Measurements from ENCODE around the gene TNP2. TPM values are rescaled to one million over a fixed set of nuclear protein-coding genes. Genes with fewer than 3 reads are reported as not detected.

The TNP2 gene
- total RNA-seq (not detected in 2 replicates), polyA plus RNA-seq (not detected in 2 replicates), polyA minus RNA-seq (not detected in 2 replicates), Bru-seq, nascent RNA (not detected), BruChase-seq, experiment 1, labeled RNA remaining after a 6-hour chase (not detected), BruChase-seq, experiment 2, labeled RNA remaining after a 2-hour chase (not detected)
- not detected in 2 replicates for polyA plus RNA-seq (2011; cell fraction: cytosol; rRNA removed)
- not detected in 2 replicates for polyA plus RNA-seq (2011; cell fraction: nucleus; rRNA removed)
- polyA plus RNA-seq (2012): not detected in 2 replicates
- polyA minus RNA-seq (2011; cell fraction: cytosol; rRNA and poly(A)+ RNA removed): not detected
- not detected in 2 replicates for polyA minus RNA-seq (2011; cell fraction: nucleus; rRNA and poly(A)+ RNA removed)
- long read RNA-seq: 0 reads

DNA sequence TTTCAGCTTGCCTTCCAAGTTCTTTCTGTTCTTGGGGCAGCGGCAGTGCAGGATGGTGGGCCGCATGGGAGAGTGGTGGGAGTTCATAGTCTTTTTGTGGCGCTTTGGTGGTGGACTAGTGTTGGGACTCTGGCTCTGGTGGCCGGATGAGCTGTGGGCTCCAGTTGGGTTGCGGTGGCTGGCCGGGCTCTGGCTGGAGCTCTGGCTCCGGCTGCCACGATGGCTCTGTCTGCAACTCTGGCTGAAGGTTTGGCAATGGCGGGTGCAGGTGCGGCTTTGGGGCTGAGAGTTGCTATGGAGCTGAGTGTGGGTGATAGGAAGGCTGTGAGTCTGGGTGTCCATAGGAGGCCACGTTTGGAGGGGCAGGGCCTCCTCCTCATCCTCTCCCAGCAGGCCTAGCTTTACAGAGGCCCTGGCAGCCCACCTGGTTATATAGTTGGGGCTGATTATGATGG lies at the start of gene TNP2:
Gene TNP2, minus strand, starts transcription at position 405 of the 455 bp plus-strand sequence. Its CDS starts 63 bp downstream, at position 342.
- Histone ChIP-seq H3K27ac (ENCODE audit: insufficient read depth, low read depth, low read length) (no peak within 1 kb of the TSS), H3K27me3 (ENCODE audit: control insufficient read depth in 2 of 2, insufficient read depth in 2 of 2, low read length in 2 of 2) (no peaks in the 10 kb centered on the region), H2AFZ (ENCODE audit: low read depth, low read length) (no peak within 1 kb of the TSS), H3K4me3 (replicated peaks in 1 of 3; ENCODE audit: insufficient read depth in 1 of 3, low read depth in 1 of 3, low read length in 3 of 3) (no peak within 1 kb of the TSS), H3K79me2 (ENCODE audit: control insufficient read depth, insufficient read depth, low read length) (no peaks in the 10 kb centered on the region), H3K9ac (replicated peaks; ENCODE audit: extremely low read depth, insufficient read depth, low read length) (no peak within 1 kb of the TSS), H3K4me1 (ENCODE audit: control insufficient read depth, extremely low read depth, insufficient read depth, low read length) (no peaks in the 10 kb centered on the region), H4K20me1 (replicated peaks; ENCODE audit: control insufficient read depth, extremely low read depth, insufficient read depth, low read length) (no peaks in the 10 kb centered on the region), H3K4me2 (ENCODE audit: insufficient read depth, low read length) (no peak within 1 kb of the TSS), H3K9me1 (replicated peaks; ENCODE audit: control insufficient read depth, extremely low read depth, insufficient read depth, low read length) (no peaks in the 10 kb centered on the region), H3K36me3 (ENCODE audit: control insufficient read depth in 2 of 2, extremely low read depth in 1 of 2, insufficient read depth in 2 of 2, low read length in 2 of 2) (no peaks in the 10 kb centered on the region), H3K9me3 (replicated peaks; ENCODE audit: control insufficient read depth, insufficient read depth, low read length) (no peaks in the 10 kb centered on the region)
- no TSS peak for BruUV-seq (replicated peaks)
- no peak for DNase-seq (ENCODE audit: low read depth, low spot score)
- dilution Hi-C loops (cut with MboI; ENCODE audit: extremely low pct_ligation_motif_present, low sequenced_read_pairs) (no loop called here), intact Hi-C loops (cut with micrococcal nuclease) (no loop called here)
- TF ChIP-seq, protein P1, sequence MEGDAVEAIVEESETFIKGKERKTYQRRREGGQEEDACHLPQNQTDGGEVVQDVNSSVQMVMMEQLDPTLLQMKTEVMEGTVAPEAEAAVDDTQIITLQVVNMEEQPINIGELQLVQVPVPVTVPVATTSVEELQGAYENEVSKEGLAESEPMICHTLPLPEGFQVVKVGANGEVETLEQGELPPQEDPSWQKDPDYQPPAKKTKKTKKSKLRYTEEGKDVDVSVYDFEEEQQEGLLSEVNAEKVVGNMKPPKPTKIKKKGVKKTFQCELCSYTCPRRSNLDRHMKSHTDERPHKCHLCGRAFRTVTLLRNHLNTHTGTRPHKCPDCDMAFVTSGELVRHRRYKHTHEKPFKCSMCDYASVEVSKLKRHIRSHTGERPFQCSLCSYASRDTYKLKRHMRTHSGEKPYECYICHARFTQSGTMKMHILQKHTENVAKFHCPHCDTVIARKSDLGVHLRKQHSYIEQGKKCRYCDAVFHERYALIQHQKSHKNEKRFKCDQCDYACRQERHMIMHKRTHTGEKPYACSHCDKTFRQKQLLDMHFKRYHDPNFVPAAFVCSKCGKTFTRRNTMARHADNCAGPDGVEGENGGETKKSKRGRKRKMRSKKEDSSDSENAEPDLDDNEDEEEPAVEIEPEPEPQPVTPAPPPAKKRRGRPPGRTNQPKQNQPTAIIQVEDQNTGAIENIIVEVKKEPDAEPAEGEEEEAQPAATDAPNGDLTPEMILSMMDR (IDR thresholded peaks at IDR 0.05; ENCODE audit: extremely low read depth in 1 of 2, insufficient read depth in 1 of 2, low read depth in 1 of 2, low read length in 2 of 2): no peak
- TF ChIP-seq POLR2A (IDR thresholded peaks at IDR 0.05; ENCODE audit: low read depth, low read length): no peak
- TF ChIP-seq EZH2 (IDR thresholded peaks at IDR 0.05; ENCODE audit: borderline replicate concordance, low read depth, low read length, severe bottlenecking): no peak
- no peak for TF ChIP-seq GATA2 (IDR thresholded peaks at IDR 0.05; ENCODE audit: insufficient read depth, insufficient read length, low read depth, low read length)
- TF ChIP-seq, protein P2, sequence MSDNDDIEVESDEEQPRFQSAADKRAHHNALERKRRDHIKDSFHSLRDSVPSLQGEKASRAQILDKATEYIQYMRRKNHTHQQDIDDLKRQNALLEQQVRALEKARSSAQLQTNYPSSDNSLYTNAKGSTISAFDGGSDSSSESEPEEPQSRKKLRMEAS (IDR thresholded peaks at IDR 0.05; ENCODE audit: insufficient read depth, insufficient read length): no peak
- no peak for TF ChIP-seq JUN (IDR thresholded peaks at IDR 0.05; ENCODE audit: borderline replicate concordance, insufficient read depth, insufficient read length, low read depth)
- no peak for TF ChIP-seq FOS (IDR thresholded peaks at IDR 0.05; ENCODE audit: borderline replicate concordance, insufficient read depth, low read length)
- no peak for TF ChIP-seq MYC (IDR thresholded peaks at IDR 0.05; ENCODE audit: low read depth, low read length)
- no peak for TF ChIP-seq POLR2AphosphoS5 (IDR thresholded peaks at IDR 0.05; ENCODE audit: insufficient read depth, low read depth, low read length)
- CTCF ChIA-PET: interaction anchor here (0.8 to 5.2 kb wide), 4 partner anchors 10 to 298 kb away, joined by 3 to 20 read pairs (median 3); partner anchors contain the start of gene SOCS1
- POLR2A ChIA-PET: no interaction called here
- FAIRE-seq: no peak
